DOHH2 (cell line): ENCODE results near the gene AEBP2.
"Not testable (repeated sequence)": the region's sequence is repeated elsewhere in the genome, so short reads cannot be mapped to it uniquely, and the experiment has no call there.

Source experiments
- H3F3A ChIP-seq: fragments of 200-600 bp; sonication (generic), shearing (Covaris generic); 2 replicates; pipeline ENCODE4 v1.6.0; 2016; ENCODE audit warnings: antibody characterized with exemption, mild to moderate bottlenecking; ENCODE audit not compliant: control insufficient read depth, insufficient read depth
- H3K27ac ChIP-seq: fragments of 200-600 bp; sonication (generic); 2 replicates; pipeline ENCODE4 v1.5.1; 2014; ENCODE audit warnings: low read depth, mild to moderate bottlenecking, low read length, moderate library complexity
- H3K27me3 ChIP-seq: fragments of 200-600 bp; sonication (generic); 2 replicates; pipeline ENCODE4 v1.6.1; 2014; ENCODE audit warnings: mild to moderate bottlenecking, low read length, mixed read lengths; ENCODE audit not compliant: control insufficient read depth
- H3K36me3 ChIP-seq: fragments of 200-600 bp; sonication (generic); 2 replicates; pipeline ENCODE4 v1.6.1; 2014; ENCODE audit warnings: mild to moderate bottlenecking, low read length, moderate library complexity, mixed read lengths; ENCODE audit not compliant: control insufficient read depth
- H3K4me1 ChIP-seq: fragments of 200-600 bp; sonication (generic); 2 replicates; pipeline ENCODE4 v1.6.1; 2014; ENCODE audit warnings: mild to moderate bottlenecking, low read length, mixed read lengths; ENCODE audit not compliant: control insufficient read depth
- H3K4me2 ChIP-seq: fragments of 200-600 bp; sonication (generic); 2 replicates; pipeline ENCODE4 v1.6.0; 2014; ENCODE audit warnings: mild to moderate bottlenecking, low read length, moderate library complexity
- H3K4me3 ChIP-seq: fragments of 200-600 bp; sonication (generic); 2 replicates; pipeline ENCODE4 v1.5.1; 2014; ENCODE audit warnings: mild to moderate bottlenecking, low read length, mixed read lengths
- H3K79me2 ChIP-seq: fragments of 200-600 bp; sonication (generic); 2 replicates; pipeline ENCODE4 v1.6.1; 2014; ENCODE audit warnings: mild to moderate bottlenecking, low read length, mixed read lengths; ENCODE audit not compliant: control insufficient read depth
- H3K9me2 ChIP-seq: fragments of 200-600 bp; sonication (generic); replicated peaks from 2 replicates; pipeline ENCODE4 v1.6.1; 2014; ENCODE audit warnings: mild to moderate bottlenecking, low read length, mixed read lengths; ENCODE audit not compliant: control insufficient read depth
- H3K9me3 ChIP-seq: fragments of 200-600 bp; sonication (generic); 2 replicates; pipeline ENCODE4 v1.6.1; 2014; ENCODE audit warnings: antibody characterized with exemption, low read length, mixed read lengths; ENCODE audit not compliant: control insufficient read depth, insufficient read depth
- H4K20me1 ChIP-seq: fragments of 200-600 bp; sonication (generic); 2 replicates; pipeline ENCODE4 v1.6.0; 2014; ENCODE audit warnings: low read depth, mild to moderate bottlenecking, antibody characterized with exemption, low read length, moderate library complexity; ENCODE audit not compliant: control insufficient read depth, insufficient read depth
- CTCF ChIP-seq: fragments of 200-600 bp; sonication (generic); IDR thresholded peaks from one replicate; pipeline ENCODE4 v1.5.1; 2014; ENCODE audit warnings: antibody characterized with exemption, mild to moderate bottlenecking, low read depth, low read length; ENCODE audit not compliant: poor library complexity, severe bottlenecking
- EZH2phosphoT487 ChIP-seq: fragments of 200-600 bp; sonication (generic); IDR thresholded peaks from 2 replicates; pipeline ENCODE4 v1.6.1; 2017; ENCODE audit warnings: borderline replicate concordance, mild to moderate bottlenecking, antibody characterized with exemption, low read length, moderate library complexity, mixed read lengths

AEBP2 gene

GRCh38 chr12:19394385-19394784 lies 44.9 kb upstream of the AEBP2 start:
- Histone ChIP-seq H3K4me2 (no peak overlapping the region), H3K27me3 (no peaks in the 10 kb centered on the region), H3K79me2 (no peaks in the 10 kb centered on the region), H4K20me1 (no peaks in the 10 kb centered on the region), H3K9me2 (no peaks in the 10 kb centered on the region), H3F3A (no peaks in the 10 kb centered on the region), H3K4me3 (no peak overlapping the region), H3K4me1 (no peaks in the 10 kb centered on the region), H3K36me3 (no peaks in the 10 kb centered on the region), H3K9me3 (no peaks in the 10 kb centered on the region), H3K27ac (no peak overlapping the region)
- TF ChIP-seq EZH2phosphoT487 (no peak), CTCF (no peak)

DNA sequence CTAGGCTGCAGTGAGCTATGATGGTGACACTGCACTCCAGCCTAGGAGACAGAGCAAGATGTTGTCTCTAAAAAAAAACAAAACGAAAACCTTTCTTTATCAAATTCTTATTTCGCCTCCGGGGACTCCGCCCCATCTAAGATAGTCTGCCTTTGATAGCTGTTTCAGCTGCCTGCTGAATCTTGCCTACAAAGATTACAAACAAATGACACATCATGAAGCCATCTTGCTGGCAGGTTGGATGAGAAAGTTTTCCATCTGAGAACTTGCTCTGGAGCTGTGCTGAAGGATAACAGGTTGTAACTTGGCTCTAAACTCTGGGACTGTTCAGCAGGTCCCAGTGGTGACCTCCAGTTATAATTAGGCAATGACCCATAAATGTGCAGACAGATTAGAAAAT lies 41.8 kb upstream of the AEBP2 start:
- Histone ChIP-seq H3K4me1 (no peaks in the 10 kb centered on the region), H3K4me2 (no peak overlapping the region), H3K27ac (no peak overlapping the region), H3K27me3 (no peaks in the 10 kb centered on the region), H3K4me3 (no peak overlapping the region), H4K20me1 (no peaks in the 10 kb centered on the region), H3K36me3 (no peaks in the 10 kb centered on the region), H3K9me3 (no peaks in the 10 kb centered on the region), H3F3A (no peaks in the 10 kb centered on the region), H3K9me2 (no peaks in the 10 kb centered on the region), H3K79me2 (no peaks in the 10 kb centered on the region)
- no peak for TF ChIP-seq CTCF
- no peak for TF ChIP-seq EZH2phosphoT487

DNA sequence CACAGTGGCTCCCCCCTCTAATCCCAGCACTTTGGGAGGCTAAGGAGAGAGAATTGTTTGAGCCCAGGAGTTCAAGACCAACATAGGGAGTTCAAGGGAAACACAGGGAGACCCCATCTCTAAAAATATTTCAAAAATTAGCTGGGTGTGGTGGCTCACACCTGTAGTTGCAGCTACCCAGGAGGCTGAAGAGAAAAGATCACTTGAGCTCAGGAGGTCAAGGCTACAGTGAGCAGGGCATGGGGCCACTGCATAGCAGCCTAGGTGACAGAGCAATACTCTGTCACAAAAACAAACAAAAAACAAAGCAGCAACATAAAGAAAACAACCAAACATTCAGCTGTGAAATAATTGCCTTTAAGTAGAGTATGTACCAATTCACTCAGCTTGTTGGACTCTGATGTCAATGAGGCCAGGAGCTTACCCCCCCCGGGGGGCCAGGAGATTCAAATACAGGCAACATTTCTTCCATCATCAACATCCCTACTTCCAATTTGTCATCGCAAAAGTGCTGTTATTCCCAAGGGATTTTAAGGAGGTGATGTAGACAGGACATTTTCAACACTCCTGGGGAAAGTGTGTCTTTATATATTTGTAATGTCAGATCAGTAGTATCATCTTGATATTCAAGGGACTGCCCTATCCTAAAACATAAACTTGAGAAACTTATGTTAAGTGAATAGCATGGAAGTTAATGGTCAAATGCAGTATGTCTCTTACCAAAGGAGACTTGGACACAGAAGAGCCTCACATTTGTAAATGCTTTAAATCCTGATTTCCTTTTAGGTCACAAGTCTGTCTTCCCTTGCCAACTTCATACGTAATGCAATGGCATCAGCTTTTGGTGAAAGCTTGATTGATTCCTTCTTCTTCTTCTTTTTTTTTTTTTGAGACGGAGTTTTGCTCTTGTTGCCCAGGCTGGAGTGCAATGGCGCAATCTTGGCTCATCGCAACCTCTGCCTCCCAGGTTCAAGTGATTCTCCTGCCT lies 40.6 kb upstream of the AEBP2 start:
- no peak overlapping the region for H3K4me2 ChIP-seq
- no peaks in the 10 kb centered on the region for H3K9me2 ChIP-seq
- H3K27me3 ChIP-seq: no peaks in the 10 kb centered on the region
- H3K4me3 ChIP-seq: no peak overlapping the region
- H3K36me3 ChIP-seq: no peaks in the 10 kb centered on the region
- no peaks in the 10 kb centered on the region for H3K79me2 ChIP-seq
- H4K20me1 ChIP-seq: no peaks in the 10 kb centered on the region
- no peak for TF ChIP-seq EZH2phosphoT487
- TF ChIP-seq CTCF: no peak
- no peaks in the 10 kb centered on the region for H3F3A ChIP-seq
- H3K9me3 ChIP-seq: no peaks in the 10 kb centered on the region
- no peak overlapping the region for H3K27ac ChIP-seq
- H3K4me1 ChIP-seq: no peaks in the 10 kb centered on the region

DNA sequence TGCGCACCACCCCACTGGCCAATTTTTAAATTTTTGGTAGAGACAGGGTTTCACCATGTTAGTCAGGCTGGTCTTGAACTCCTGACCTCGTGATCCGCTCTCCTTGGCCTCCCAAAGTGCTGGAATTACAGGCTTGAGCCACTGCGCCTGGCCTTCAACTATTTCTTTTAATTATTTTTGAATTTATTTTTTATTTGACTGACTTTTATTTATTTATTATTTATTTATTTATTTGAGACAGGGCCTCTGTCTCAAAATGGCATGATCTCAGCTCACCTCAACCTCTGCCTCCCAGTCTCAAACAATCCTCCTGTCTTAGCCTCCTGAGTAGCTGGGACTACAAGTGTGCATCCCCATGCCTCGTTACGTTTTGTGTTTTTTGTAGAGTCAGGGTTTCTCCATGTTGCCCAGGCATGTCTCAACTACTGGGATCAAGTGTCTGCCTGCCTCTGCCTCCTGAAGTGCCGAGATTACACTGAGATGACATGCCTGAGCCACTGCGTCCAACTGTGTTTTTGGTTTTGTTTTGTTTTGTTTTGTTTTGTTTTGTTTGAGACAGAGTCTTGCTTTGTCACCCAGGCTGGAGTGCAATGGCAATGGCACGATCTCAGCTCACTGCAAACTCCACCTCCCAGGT lies 38.5 kb upstream of the AEBP2 start:
- H3K9me3 ChIP-seq, H3K4me3 ChIP-seq, H3K9me2 ChIP-seq, H3F3A ChIP-seq, H3K27me3 ChIP-seq, H4K20me1 ChIP-seq, H3K4me1 ChIP-seq, H3K4me2 ChIP-seq, H3K36me3 ChIP-seq, H3K79me2 ChIP-seq, H3K27ac ChIP-seq: not testable (repeated sequence)
